C4-2B (cell line): ENCODE data around the gene AGPAT1.

ENCODE experiments used
- CTCF ChIP-seq: fragments of 450-650 bp; conservative IDR thresholded peaks from 2 replicates; pipeline ENCODE4 v1.5.1; 2017; ENCODE audit warnings: mild to moderate bottlenecking
- ZFX ChIP-seq: fragments of 450-650 bp; IDR thresholded peaks from 2 replicates; pipeline ENCODE4 v1.6.1; 2017

- TF ChIP-seq CTCF: no peak
- no peak for TF ChIP-seq ZFX
Observed at GRCh38 chr6:32179766-32180405, 4.0 kb upstream of the AGPAT1 start.
